Activated CD8-positive, alpha-beta memory T cell treated with anti-CD3 and anti-CD28 coated beads for 24 hours (primary cell): ENCODE results near the gene CACNA1D.

ENCODE experiments used
- DNase-seq: peaks from one replicate; pipeline ENCODE4 v3.0.0-alpha.2; 2020

Gene CACNA1D

DNA sequence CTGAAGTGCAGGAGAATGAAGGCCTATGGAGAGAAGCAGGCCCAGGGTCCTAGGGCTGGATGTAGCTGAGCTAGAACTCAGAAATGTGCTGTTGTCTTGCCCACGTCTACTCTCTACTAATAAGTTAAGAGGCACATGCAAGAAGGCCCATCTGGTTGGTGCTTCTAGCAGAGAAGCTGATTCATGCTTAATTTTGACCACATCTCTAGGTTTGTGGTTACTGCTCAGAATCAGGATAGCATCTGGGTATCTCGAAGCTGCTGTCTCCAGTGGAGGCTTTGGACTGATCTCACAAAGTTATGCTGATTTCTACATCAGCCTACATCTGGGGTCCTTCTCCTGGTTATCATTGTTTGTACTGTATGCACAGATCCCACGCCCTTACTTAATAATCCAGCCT is 87.3 kb downstream of the CACNA1D start:
- DNase-seq: no peak

DNA sequence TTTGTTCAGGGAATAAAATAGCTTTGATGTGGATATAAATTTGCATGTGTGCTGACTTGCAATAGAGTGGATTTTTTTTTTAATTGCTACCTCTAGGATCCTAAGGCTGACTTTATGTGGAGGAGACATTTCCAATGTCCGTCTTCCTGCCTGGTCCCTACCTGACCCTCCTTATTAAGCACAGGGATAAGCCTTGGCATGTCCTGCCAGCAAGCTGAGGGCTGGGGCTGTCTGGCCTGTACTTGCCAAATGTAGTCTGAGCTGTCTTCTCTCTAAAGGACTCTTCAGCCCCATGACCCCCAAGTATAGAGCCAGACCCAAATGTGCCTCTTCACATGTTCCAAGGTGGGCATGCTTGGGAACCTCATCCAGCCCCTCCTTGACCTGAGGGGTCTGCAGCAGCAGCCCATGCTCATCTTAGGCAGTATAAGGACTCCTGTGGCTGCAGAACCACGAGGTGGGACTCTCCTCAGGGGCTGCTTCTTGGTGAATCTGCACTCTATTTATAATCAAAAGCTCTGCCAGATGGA is 88.8 kb downstream of the CACNA1D start:
- DNase-seq: no peak

DNA sequence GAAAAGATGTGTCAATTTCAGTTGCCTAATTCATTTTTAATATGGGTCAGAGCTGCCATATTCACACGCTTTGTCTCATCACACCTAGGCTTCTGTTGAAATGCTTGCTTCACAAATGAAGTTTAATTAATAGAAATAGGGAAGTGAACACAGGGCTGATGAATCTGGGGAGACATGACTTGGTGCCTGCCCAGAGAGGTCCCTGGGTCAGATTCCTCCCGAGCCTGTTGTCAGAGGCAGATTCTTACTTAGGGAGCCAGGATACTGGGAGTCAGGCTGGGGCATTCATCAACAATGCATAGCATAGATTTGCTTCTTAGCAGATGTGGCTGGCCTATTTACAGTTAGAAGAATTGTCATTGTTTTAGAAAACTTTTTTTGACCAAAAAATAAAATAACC is 90.6 kb downstream of the CACNA1D start:
- no peak for DNase-seq

DNA sequence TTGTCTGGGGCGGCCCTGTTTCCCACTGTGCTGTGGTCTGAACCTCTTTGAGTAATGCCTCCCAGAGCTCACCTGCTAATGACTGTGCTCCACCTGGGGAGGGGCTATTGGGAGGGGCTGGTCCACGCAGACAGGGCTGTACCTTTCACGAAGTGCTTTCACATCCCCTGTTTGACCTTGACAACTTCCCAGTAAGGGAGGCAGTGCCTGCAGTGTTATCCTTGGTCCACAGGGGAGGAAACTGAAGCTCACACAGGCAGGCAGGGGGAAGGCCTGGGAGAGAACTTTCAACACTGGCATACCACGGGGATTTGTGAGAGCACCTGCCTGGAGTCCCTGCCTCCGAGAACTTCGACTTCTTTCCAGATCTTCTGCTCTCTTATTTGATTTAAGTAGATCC is 91.2 kb downstream of the CACNA1D start:
- DNase-seq: no peak

DNA sequence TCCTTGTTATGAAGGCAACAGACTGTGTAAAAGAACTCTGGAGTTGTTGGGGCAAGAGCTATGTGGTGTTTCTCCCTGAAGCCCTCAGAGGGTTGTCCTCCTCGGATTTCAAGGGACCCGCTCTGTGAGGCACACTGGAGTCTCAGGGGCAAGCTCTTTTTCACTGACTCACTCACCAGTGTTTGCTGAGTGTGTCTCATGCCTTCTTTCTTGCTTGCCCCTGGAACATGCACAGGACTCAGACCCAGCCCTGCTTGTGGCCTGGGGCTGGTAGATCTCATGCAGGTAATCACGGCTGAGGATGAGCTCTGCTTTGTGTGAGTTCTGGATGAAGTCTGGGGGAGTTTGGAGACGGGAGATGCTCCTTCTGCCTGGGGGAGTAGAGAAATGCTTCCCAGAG is 93.7 kb downstream of the CACNA1D start:
- DNase-seq: no peak

DNA sequence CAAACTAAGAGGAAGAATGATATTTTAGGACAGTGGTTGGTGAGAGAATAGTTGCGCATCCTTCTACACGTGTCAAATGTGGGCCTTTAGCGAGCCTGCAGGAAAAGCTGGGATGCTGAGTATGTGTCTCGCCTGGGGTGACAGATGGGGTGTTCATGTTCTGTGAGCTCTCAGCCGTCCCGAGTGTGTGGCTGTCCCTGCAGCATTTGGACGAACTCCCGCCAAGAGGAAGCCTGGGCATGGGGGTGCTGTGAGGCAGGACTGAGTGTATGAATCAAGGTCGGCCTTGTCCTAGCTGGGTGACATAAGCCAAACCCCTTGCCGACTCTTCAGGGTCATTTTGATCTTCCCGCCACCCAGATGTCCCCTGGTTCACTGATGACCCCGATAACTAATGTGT is 94.8 kb downstream of the CACNA1D start:
- DNase-seq: no peak

DNA sequence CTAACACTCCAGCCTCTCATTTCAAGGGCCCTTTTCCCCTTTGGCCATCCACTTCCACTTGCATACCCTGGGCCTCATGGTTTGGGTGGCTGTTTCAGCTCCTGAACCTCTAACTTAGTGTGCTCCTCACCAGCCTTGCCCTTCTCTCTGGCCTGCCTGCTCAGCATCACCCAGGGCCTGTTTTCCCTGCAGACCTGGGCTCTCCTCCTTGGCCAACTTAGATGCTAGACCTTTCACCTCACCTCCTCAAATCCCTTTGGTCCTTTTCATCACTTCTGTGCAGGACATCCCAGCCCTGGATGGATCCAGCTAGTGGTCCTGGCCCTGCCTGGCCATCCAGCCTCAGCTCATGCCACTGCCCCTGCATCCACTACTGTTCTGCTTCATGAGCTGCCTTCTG is 95.4 kb downstream of the CACNA1D start:
- no peak for DNase-seq

DNA sequence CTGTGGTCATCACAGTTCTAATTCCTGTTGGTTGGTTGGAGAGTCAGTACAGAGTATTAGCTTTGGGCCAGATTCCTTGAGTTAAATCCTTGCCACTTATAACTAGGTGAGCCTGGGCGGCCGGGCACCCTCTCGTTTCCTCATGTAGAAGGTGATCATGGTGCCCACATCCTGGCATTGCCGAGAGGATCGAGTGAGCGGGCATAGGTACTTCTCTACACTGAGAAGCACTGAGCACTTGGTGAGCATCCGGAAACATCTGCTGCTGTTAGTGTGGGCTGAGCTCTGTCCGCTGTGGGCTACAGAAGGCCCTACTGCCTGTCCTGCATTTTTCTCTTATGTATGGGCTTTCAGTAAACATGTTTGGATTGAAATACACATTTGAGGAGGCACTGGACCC is 96.2 kb downstream of the CACNA1D start:
- no peak for DNase-seq

DNA sequence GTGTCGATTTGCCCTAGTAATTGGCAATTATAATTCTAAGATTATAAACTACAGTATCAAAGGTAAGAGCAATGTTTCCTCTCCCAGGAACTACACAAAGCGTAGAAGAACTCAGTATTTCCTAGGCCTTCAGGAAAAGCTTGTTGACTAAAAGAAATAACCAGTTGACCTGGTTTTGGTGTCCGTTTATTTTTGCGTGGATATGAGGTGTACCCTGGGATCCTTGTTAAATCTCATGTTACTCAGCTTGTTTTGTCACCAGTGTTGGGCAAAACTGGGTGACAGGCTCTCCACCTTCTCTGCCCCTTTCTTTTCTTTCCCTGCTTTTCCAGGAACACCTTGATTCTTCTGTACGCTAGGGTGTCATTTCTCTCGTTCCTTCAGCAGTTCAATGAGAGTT is 97.2 kb downstream of the CACNA1D start:
- DNase-seq: no peak

DNA sequence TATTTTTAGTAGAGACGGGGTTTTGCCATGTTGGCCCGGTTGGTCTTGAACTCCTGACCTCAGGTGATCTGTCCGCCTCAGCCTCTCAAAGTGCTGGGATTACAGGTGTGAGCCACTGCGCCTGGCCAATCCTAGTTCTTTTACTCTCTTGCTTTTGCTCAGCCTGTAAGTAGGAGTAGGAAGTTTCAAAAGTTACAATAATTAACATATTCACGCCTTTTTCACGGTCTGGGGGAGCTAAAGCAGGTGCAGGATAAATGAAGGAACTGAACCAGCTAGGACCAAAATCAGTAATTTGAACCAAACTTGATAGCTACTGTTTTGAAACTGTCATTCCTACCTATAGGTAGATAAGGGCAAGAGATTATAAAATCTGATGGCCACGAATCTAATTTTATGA is 98.5 kb downstream of the CACNA1D start:
- no peak for DNase-seq

DNA sequence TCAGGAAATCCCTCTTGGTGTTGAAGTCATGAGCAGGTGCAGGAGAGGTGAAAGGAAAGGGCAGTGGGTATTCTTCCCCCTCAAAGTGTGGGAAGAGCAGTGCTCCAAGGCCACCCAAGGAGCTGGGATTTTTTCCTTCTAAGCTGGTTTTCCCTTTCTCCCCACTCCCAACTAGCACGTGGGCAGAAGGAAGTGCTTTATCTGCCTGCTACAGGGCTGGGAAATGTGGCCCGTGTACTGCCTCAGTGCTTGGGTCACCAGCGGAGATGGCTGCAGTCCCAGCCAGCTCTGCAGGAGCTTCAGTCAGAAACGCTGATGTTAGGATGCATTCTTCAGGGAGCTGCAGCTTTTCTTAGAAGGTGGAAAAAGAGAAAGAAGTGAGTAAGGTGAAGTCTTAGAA is 99.2 kb downstream of the CACNA1D start:
- DNase-seq: no peak

DNA sequence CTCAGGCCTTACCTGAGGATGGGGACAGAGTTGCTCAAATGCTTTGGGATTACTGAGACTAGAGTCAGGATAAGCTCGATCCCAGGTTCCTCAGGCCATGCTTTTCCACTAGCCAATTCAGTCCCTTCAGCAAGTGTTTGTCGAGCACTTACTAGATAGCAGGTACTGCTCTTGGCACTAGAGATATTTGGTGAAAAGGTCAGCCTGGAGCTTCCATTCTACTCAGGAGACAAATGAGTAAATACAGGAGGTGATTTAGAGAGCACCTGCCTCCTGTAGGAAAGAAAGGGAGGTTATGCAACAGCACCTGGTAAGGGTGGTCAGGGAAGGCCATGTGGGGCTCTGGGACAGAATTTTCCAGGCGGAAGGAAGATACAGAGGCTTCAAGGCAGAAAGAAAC is 99.9 kb downstream of the CACNA1D start:
- DNase-seq: no peak

DNA sequence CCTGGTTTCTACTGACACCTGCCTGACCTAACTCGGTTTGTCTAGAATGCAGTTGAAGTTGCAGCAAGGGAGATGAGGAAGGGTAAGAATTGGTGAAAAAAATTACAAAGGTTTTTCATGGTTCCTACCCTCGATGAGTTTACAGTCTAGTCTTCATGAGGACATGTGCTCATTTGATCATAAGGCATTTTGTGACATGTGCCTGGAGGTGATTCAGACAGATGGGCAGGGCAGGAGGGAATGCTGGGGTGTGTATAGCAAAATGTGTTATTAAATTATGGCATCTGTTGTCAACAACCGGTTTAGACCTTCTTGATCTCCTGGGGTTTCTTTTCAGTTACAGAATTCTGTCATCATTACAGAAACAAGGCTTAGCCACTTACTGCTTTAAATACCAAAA is 101.2 kb downstream of the CACNA1D start:
- DNase-seq: no peak

DNA sequence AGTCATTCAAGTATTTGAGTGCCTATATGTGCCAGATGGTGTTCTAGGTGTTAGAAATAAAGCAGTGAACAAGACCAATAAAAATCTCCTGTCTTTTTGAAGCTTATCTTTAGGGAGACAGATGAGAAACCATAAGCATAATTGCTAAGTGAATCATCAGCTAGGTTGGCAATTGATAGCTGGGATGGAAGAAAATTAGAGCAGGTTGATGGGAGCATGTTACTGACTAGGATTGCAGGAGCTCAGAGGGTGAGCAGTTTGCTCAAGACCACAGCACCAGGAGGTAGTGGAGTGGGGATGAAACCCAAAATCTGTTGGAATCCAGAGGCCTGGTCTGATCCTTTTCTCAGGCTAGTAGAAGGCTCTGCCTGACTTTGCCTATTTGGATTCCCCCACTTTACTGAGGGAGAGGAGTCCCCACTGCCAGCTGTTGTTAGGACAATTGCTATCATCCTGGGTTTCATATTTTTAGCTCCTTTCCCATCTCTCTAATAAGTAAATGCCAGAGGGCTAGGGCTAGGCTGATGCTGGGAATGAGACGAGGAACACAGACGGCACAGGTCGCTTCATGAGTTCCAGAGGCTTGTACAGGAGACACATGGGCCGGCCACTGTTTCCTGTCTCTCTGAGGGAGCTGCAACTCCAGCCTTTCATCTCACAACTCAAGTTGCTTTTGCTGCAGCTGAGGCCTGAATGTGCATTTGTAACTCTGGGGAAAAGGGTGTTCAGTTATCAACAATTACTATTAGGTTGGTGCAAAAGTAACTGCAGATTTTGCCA is 102.9 kb downstream of the CACNA1D start:
- DNase-seq: no peak

DNA sequence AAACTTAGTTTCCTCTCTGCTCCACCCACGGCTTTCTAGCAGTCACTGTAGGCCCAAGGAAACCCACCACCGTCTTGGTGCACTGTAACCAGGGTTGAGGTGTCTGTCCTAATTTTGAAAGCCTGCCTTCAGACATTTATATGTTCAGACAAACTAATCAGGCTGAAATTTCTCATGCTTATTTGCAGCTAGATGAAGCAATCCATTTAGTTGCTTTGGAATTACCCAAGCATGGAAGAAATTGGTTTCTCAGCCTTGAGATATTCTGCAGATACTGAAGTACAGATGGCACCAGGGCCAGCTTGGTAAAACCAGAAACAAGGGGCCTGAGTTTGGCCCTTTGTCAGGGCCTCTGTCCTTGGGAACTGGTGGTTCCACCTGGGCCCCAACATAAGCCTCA is 105.4 kb downstream of the CACNA1D start:
- no peak for DNase-seq

DNA sequence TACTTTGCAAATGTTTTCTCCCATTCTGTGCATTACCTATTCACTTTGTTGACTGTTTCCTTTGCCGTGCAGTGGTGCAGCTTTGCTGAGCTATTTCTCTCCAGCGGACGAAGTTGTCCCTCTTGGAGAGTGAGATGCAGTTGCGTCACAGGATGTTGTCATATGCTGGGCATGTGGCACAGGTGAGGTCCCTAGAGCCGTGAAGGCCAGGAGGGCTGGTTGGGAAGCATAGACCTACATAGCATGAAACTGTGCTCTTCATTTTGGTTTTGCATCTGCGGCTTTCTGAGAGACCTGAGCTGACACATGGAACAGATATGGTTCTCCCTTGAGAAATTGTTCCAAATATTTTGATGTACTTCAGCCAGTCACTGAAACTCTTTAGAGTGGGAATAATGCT is 108.5 kb downstream of the CACNA1D start:
- no peak for DNase-seq

DNA sequence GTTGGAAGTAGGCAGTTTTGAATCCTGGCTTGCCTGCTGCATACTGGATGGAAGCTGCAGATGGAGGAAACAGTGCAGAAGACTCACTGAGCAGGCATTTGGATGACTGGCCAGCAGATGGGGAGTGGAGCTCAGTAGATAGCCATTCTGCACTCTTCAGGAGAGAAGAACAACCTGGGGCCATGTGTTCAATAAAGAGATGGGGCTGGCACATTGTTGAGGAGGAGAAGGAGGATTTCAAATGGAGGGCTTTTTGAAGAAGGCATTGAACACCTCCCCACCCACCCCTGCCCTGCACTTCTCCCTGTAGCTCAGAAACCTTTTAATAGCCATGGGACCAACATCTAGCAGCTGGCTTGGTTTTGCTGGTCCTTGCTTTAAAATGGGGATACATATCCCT is 109.8 kb downstream of the CACNA1D start:
- no peak for DNase-seq

DNA sequence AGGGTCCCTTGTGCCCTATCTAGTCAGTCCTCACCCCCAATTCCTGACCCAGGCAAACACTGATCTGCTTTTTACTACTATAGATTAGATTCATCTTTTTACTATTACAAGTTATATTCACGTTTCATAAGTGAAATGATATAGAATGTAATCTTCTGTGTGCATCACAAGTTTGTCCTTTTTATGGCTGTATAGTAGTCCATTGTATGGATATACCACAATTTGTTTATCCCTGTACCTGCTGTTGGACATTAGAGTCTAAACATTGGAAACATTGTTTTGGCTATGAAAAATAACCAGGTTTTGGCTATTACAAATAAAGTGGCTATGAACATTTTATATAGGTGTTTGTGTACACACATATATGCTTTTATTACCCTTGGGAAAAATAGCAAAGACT is 112.4 kb downstream of the CACNA1D start:
- DNase-seq: no peak

DNA sequence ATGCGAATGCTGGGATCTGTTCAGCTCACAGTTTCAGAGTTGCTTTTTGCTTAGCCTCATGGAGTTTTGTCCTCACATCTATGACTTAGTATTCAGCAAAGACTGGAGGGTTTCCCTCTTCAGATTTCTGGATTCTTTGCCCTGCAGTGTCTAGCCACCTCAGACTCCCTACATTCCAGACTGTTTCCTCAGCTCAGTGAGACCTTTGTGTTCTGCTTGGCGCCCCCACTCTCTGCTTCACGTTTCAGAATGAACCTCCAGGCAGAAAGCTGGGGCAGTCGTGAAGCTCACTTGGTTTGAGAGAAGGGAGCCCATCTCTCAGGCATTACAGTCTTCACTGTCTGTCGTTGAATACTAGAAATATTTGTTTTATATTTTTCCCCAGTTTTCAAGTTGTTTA is 118.1 kb downstream of the CACNA1D start:
- no peak for DNase-seq

DNA sequence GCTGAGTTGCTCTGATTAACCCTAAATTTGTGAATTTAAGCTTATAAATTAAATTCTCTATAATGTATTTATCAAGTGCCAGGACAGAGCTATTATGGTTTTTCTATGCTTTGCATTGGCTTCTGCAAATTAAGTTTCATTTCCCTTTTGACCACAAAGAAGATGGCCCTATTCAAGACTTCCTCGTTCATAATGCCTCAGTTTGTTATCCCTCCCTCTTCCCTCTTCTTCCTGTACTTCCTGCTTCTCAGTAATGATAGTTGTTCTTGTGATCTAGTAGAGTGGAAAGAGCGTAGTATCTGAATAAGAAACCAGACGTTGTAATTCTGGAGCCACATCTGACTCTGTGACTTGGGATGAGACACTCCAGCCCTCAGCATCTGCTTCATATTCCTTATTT is 118.7 kb downstream of the CACNA1D start:
- no peak for DNase-seq

DNA sequence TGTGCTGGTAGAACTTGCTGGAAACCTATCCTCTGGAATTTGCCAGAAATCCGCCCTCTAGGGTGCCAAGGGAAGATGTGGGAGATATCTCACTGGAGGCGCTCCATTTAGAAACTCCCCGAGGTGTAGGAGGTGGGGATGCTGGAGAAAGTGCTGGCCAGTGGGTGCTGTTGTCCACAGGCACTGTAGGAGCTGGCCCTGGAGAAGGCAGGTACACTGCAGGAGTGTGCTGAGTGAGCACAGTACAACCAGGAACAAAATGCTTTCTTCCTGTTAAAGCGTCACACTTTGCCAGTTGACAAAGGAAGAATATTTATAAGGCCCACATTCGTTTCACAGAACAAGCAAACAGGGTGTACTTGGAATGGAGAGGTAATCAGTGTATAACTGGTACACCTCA is 119.9 kb downstream of the CACNA1D start:
- no peak for DNase-seq

DNA sequence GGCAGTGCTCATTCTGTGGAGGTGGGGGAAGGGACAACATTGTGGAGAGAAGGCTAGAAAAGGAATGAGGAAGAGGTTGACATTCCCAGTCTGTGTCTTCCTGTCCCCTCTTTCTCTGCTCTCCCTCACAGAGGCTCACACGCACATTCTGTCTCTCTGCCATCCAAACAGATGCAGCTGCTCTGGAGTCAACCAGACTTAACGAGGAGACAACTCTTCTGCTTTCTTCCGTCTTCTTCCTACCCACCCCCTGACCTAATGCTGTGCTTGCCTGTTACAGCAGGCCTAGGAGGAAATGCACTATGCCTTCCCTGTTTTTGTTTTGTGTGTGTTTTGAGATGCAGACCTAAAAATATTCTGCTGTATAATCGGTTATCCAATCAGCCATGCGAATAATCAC is 121.9 kb downstream of the CACNA1D start:
- no peak for DNase-seq

DNA sequence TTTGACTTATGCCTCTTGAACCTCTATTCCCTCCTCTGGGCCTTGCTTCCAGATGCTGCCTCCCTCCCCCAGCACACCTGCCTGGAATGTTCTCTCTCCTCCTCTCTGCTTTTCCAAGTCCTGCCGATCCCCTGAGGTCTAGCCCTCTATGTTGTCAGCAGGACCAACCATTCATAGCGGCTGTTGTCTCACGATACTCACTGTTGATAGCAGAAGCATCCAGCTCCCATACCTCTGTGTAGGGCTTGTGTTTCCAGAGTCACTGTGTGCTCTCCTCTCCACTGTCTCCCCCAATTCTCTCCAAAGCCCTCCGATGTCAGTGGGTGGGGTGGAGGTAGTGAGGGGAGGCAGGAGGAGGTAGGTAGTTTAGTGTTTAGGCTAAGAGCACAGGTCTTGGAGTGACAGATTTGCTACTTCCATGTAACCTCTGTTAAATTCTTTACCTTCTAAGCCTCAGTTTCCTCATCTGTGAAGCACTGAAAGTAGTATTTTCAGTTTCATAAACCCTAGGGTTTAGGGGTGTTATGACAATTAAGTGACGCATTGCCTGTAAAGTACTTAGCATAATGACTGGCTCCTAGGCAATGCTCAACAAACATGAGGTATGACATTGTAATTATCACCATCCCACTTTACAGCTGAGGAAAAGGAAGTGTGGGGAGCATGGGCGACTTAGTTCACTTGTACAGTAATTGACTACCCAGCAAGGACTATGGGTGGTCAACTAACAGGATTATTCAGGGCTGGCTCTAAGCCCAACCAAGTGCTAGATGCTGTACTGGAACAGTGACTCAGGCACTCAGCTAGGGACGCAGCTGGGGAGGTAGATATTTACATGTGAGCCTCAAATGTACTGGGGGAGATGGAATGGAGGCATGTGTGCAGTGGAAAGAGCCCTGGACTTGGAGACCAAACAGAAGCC is 122.8 kb downstream of the CACNA1D start:
- DNase-seq: no peak

DNA sequence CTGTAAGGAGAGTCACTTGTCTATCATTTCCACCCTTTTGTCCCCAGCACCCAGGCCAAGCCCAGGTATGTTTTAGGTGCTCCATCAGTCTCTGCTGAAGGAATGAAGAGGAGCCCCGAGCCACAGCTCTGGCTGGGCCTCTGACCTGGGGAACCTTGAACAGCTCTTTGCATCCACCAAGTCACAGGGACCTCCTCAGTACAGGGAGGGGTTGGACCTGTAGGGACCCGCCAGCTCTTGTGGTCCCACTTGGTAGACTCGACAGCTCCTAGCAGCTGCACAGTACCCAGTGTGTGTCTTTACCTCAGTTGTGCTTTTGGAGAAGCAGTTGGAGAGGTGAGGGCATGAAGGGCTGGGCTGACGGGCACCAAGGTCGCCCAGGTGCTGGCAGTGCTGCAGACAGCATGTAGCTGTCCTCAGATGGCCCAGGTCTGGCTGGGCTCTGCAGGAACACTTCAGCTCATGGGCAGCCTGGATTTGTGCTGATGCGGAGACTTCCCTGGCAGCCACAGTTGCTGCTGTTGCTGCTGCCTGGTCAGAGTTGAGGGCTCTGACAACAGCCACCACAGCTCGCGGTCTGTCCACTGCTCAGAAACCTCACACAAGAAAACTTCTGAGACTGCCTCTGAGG is 123.6 kb downstream of the CACNA1D start:
- no peak for DNase-seq
